ENCODE results near the gene CUL9. TPM values are rescaled to one million over a fixed set of nuclear protein-coding genes. Genes with fewer than 3 reads are reported as not detected.

The CUL9 gene
- total RNA-seq, 1 donor from 2014 or later: 36.1 TPM

GRCh38 chr6:43248101-43248500 is 66.1 kb downstream of the CUL9 start:
- no peak for TF ChIP-seq CTCF (IDR thresholded peaks at IDR 0.05)
- no peaks in the 10 kb centered on the region for H3K9me3 ChIP-seq
- H3K27ac ChIP-seq: no peak overlapping the region
- intact Hi-C loops (cut with DNase I): no loop called here
- peaks cover 3 to 6% of the 10 kb centered on the region in 2 donors for H3K4me1 ChIP-seq
- no peaks in the 10 kb centered on the region for H3K36me3 ChIP-seq
- peak overlapping the region in 1 of 2 donors; percentile 62 for H3K4me3 ChIP-seq
- no peak for DNase-seq (ENCODE audit: low spot score in 2 of 2)
- no peaks in the 10 kb centered on the region for H3K27me3 ChIP-seq

GRCh38 chr6:43248791-43249190 is 66.8 kb downstream of the CUL9 start:
- intact Hi-C loops (cut with DNase I): no loop called here
- Histone ChIP-seq H3K27ac (no peak overlapping the region), H3K4me3 (no peak overlapping the region), H3K36me3 (no peaks in the 10 kb centered on the region), H3K9me3 (no peaks in the 10 kb centered on the region), H3K27me3 (no peaks in the 10 kb centered on the region), H3K4me1 (peaks cover 3 to 6% of the 10 kb centered on the region in 2 donors)
- no peak for TF ChIP-seq CTCF (IDR thresholded peaks at IDR 0.05)
- no peak for DNase-seq (ENCODE audit: low spot score in 2 of 2)

GRCh38 chr6:43250992-43251373 is 69.0 kb downstream of the CUL9 start:
- Histone ChIP-seq H3K27me3 (no peaks in the 10 kb centered on the region), H3K4me3 (no peak overlapping the region), H3K27ac (no peak overlapping the region), H3K9me3 (no peaks in the 10 kb centered on the region), H3K4me1 (peaks cover 3 to 6% of the 10 kb centered on the region in 2 donors), H3K36me3 (no peaks in the 10 kb centered on the region)
- intact Hi-C loops (cut with DNase I): no loop called here
- DNase-seq (ENCODE audit: low spot score in 2 of 2): no peak
- no peak for TF ChIP-seq CTCF (IDR thresholded peaks at IDR 0.05)

- no peak overlapping the region for H3K4me3 ChIP-seq
- H3K27ac ChIP-seq: no peak overlapping the region
- DNase-seq (ENCODE audit: low spot score in 2 of 2): no peak
- no peaks in the 10 kb centered on the region for H3K36me3 ChIP-seq
- TF ChIP-seq CTCF (IDR thresholded peaks at IDR 0.05): no peak
- H3K27me3 ChIP-seq: no peaks in the 10 kb centered on the region
- no peaks in the 10 kb centered on the region for H3K4me1 ChIP-seq
- no peaks in the 10 kb centered on the region for H3K9me3 ChIP-seq
- intact Hi-C loops (cut with DNase I): no loop called here
These were observed 71.4 kb downstream of the CUL9 start for GRCh38 chr6:43253401-43253800.

GRCh38 chr6:43254138-43254817 is 72.3 kb downstream of the CUL9 start:
- no peak for DNase-seq (ENCODE audit: low spot score in 2 of 2)
- Histone ChIP-seq H3K27ac (no peak overlapping the region), H3K9me3 (no peaks in the 10 kb centered on the region), H3K4me1 (no peaks in the 10 kb centered on the region), H3K27me3 (no peaks in the 10 kb centered on the region), H3K36me3 (no peaks in the 10 kb centered on the region), H3K4me3 (no peak overlapping the region)
- no peak for TF ChIP-seq CTCF (IDR thresholded peaks at IDR 0.05)
- intact Hi-C loops (cut with DNase I): no loop called here

- Histone ChIP-seq H3K9me3 (no peaks in the 10 kb centered on the region), H3K4me3 (no peak overlapping the region), H3K27me3 (no peaks in the 10 kb centered on the region), H3K36me3 (no peaks in the 10 kb centered on the region), H3K4me1 (no peaks in the 10 kb centered on the region), H3K27ac (no peak overlapping the region)
- no peak for TF ChIP-seq CTCF (IDR thresholded peaks at IDR 0.05)
- DNase-seq (ENCODE audit: low spot score in 2 of 2): no peak
- intact Hi-C loops (cut with DNase I): no loop called here
These were observed 72.8 kb downstream of the CUL9 start for GRCh38 chr6:43254846-43255245.
